ENCODE measurements around the gene DMRTC2. TPM values are rescaled to one million over a fixed set of nuclear protein-coding genes. Genes with fewer than 3 reads are reported as not detected.

Gene DMRTC2
- not detected in 2 replicates for total RNA-seq

GRCh38 chr19:41845001-41845050, at the start of gene DMRTC2:
DMRTC2 (plus strand) TSS chr19:41845042; CDS start chr19:41847429, 2,387 bp downstream.

GRCh38 chr19:41796362-41796761, 48.5 kb upstream of the DMRTC2 start, which contains the start of gene CEACAM3:
CEACAM3 (plus strand) TSS chr19:41796587; CDS start chr19:41796678, 91 bp downstream.

GRCh38 chr19:41844601-41845000, 241 bp upstream of the DMRTC2 start, which contains the start of gene LYPD4:
LYPD4 (minus strand) TSS chr19:41844683; CDS start chr19:41839285, 5,398 bp downstream.

GRCh38 chr19:41859618-41860418, 15.0 kb downstream of the DMRTC2 start, which contains the start of gene RPS19:
RPS19 (plus strand) TSS chr19:41860255; CDS start chr19:41860775, 520 bp downstream.

GRCh38 chr19:41876847-41877832, 32.3 kb downstream of the DMRTC2 start, which contains the start of gene CD79A:
CD79A (plus strand) TSS chr19:41877279; CDS start chr19:41877305, 26 bp downstream.

GRCh38 chr19:41882568-41883462, 38.0 kb downstream of the DMRTC2 start, which contains the start of gene ARHGEF1:
ARHGEF1 (plus strand) TSS chr19:41883184; CDS start chr19:41888083, 4,899 bp downstream.

Other genes starting within 250 kb of the DMRTC2 start
- not detected in 2 replicates for gene CEACAM4, start 218.0 kb upstream of the DMRTC2 start, total RNA-seq
- gene CEACAM7, start 156.8 kb upstream of the DMRTC2 start, total RNA-seq = 0.71 TPM in 1 of 2 replicates, not detected in the other
- gene CEACAM5, start 136.4 kb upstream of the DMRTC2 start, total RNA-seq = 9.5 and 24.6 TPM in 2 replicates
- gene CEACAM6, start 89.5 kb upstream of the DMRTC2 start, total RNA-seq = 25.0 and 35.1 TPM in 2 replicates
- not detected in 2 replicates for gene CEACAM3, start 48.5 kb upstream of the DMRTC2 start, total RNA-seq
- gene LYPD4, start 359 bp upstream of the DMRTC2 start, total RNA-seq = not detected in 2 replicates
- 2,184 and 2,295 TPM in 2 replicates for gene RPS19, start 15.2 kb downstream of the DMRTC2 start, total RNA-seq
- gene CD79A, start 32.2 kb downstream of the DMRTC2 start, total RNA-seq = not detected in 2 replicates
- gene ARHGEF1, start 38.1 kb downstream of the DMRTC2 start, total RNA-seq = 50.2 and 63.1 TPM in 2 replicates
- 0.07 TPM in 1 of 2 replicates, not detected in the other for gene ERFL, start 83.4 kb downstream of the DMRTC2 start, total RNA-seq
- 166 and 177 TPM in 2 replicates for gene RABAC1, start 114.3 kb downstream of the DMRTC2 start, total RNA-seq
- gene ATP1A3, start 149.2 kb downstream of the DMRTC2 start, total RNA-seq = 0.33 TPM in 1 of 2 replicates, not detected in the other
- 0.21 TPM in 1 of 2 replicates, not detected in the other for gene GRIK5, start 225.2 kb downstream of the DMRTC2 start, total RNA-seq
- gene ZNF574, start 231.1 kb downstream of the DMRTC2 start, total RNA-seq = 16.1 and 25.2 TPM in 2 replicates

Measured in airway epithelial cell (primary cell).